ENCODE measurements around the gene ASB18. TPM values are rescaled to one million over a fixed set of nuclear protein-coding genes. Genes with fewer than 3 reads are reported as not detected.

ASB18 gene
- total RNA-seq, 1 donor from 2014 or later, result not detected

- no peak overlapping the region for H3K4me3 Mint-ChIP-seq (ENCODE audit: unreplicated experiment)
- peaks cover 6% of the 10 kb centered on the region for H3K4me1 Mint-ChIP-seq (ENCODE audit: low read depth, unreplicated experiment)
- peaks cover 5% of the 10 kb centered on the region for H3K36me3 Mint-ChIP-seq (ENCODE audit: unreplicated experiment)
- DNase-seq, result peak; percentile 77
- peak; percentile 88 for TF ChIP-seq CTCF (IDR thresholded peaks at IDR 0.05; ENCODE audit: partially characterized antibody, unreplicated experiment)
- no peak overlapping the region for H3K27ac Mint-ChIP-seq (ENCODE audit: unreplicated experiment)
- no peaks in the 10 kb centered on the region for H3K9me3 Mint-ChIP-seq (ENCODE audit: unreplicated experiment)
- peaks cover 11% of the 10 kb centered on the region for H3K27me3 Mint-ChIP-seq (ENCODE audit: unreplicated experiment)
These were observed 83.3 kb downstream of the ASB18 start for GRCh38 chr2:236180831-236181453.

- Mint-ChIP-seq H3K36me3 (ENCODE audit: unreplicated experiment) (peaks cover 5% of the 10 kb centered on the region), H3K9me3 (ENCODE audit: unreplicated experiment) (no peaks in the 10 kb centered on the region), H3K27ac (ENCODE audit: unreplicated experiment) (no peak overlapping the region), H3K27me3 (ENCODE audit: unreplicated experiment) (peaks cover 13% of the 10 kb centered on the region), H3K4me1 (ENCODE audit: low read depth, unreplicated experiment) (peaks cover 6% of the 10 kb centered on the region), H3K4me3 (ENCODE audit: unreplicated experiment) (peak overlapping the region; percentile 63)
- no peak for DNase-seq
- TF ChIP-seq CTCF (IDR thresholded peaks at IDR 0.05; ENCODE audit: partially characterized antibody, unreplicated experiment), result no peak
These were observed 84.0 kb downstream of the ASB18 start for GRCh38 chr2:236180076-236180816.

GRCh38 chr2:236179236-236180075, 84.8 kb downstream of the ASB18 start:
- no peak for DNase-seq

GRCh38 chr2:236178890-236179235, 85.3 kb downstream of the ASB18 start:
- Mint-ChIP-seq H3K4me1 (ENCODE audit: low read depth, unreplicated experiment) (peaks cover 9% of the 10 kb centered on the region), H3K4me3 (ENCODE audit: unreplicated experiment) (peak overlapping the region; percentile 85), H3K27ac (ENCODE audit: unreplicated experiment) (peak overlapping the region; percentile 46), H3K27me3 (ENCODE audit: unreplicated experiment) (peaks cover 22% of the 10 kb centered on the region), H3K9me3 (ENCODE audit: unreplicated experiment) (peaks cover 2% of the 10 kb centered on the region), H3K36me3 (ENCODE audit: unreplicated experiment) (no peaks in the 10 kb centered on the region)
- no peak for TF ChIP-seq CTCF (IDR thresholded peaks at IDR 0.05; ENCODE audit: partially characterized antibody, unreplicated experiment)
- no peak for DNase-seq

More at GRCh38 chr2:236179236-236180075, 84.8 kb downstream of the ASB18 start:
- Mint-ChIP-seq H3K36me3 (ENCODE audit: unreplicated experiment) (peaks cover 2% of the 10 kb centered on the region), H3K4me3 (ENCODE audit: unreplicated experiment) (peak overlapping the region; percentile 85), H3K27me3 (ENCODE audit: unreplicated experiment) (peaks cover 16% of the 10 kb centered on the region), H3K27ac (ENCODE audit: unreplicated experiment) (no peak overlapping the region), H3K9me3 (ENCODE audit: unreplicated experiment) (no peaks in the 10 kb centered on the region), H3K4me1 (ENCODE audit: low read depth, unreplicated experiment) (peaks cover 7% of the 10 kb centered on the region)
- TF ChIP-seq CTCF (IDR thresholded peaks at IDR 0.05; ENCODE audit: partially characterized antibody, unreplicated experiment), result no peak

All from glutamatergic neuron (in vitro differentiated cells).